A549 (cell line): Measurements from ENCODE around the gene CDC42BPB.
A peak's percentile ranks its signal among the peaks of the same experiment; 100 is the strongest.

Experiments used
- CBX2 ChIP-seq: fragments of 200-600 bp; sonication (generic); IDR thresholded peaks from 2 replicates; pipeline ENCODE4 v1.6.1; 2016; ENCODE audit warnings: low read depth, mild to moderate bottlenecking, borderline replicate concordance
- CEBPB ChIP-seq, 2 experiments: fragments of >200 bp in 1 of 2; sonication (Bioruptor Twin) in 1 of 2; formaldehyde crosslinking in 1 of 2; IDR thresholded peaks; 2 replicates each; pipeline ENCODE4 v1.6.1; 2012 to 2016
- HDAC2 ChIP-seq: fragments of 200-600 bp; sonication (generic); IDR thresholded peaks from 2 replicates; pipeline ENCODE4 v1.6.1; 2016
- JUN ChIP-seq, 2 experiments: fragments of >200 bp; sonication (Bioruptor Twin); formaldehyde crosslinking; IDR thresholded peaks; 2 replicates in 1 of 2; 3 replicates in 1 of 2; pipeline ENCODE4 v1.6.1; 2016 to 2017
- KDM1A ChIP-seq: fragments of 200-600 bp; sonication (generic); IDR thresholded peaks from 2 replicates; pipeline ENCODE4 v1.6.1; 2016; ENCODE audit warnings: low read depth, mild to moderate bottlenecking
- MYC ChIP-seq: IDR thresholded peaks from 2 replicates; pipeline ENCODE4 v1.6.1; 2012; ENCODE audit warnings: mild to moderate bottlenecking, inconsistent platforms, low read length, improper control_type of control experiment, borderline replicate concordance
- NR3C1 ChIP-seq: fragments of >200 bp; sonication (Bioruptor Twin); formaldehyde crosslinking; IDR thresholded peaks from 3 replicates; pipeline ENCODE4 v1.6.1; 2017
- POLR2A ChIP-seq: IDR thresholded peaks from 2 replicates; pipeline ENCODE4 v1.6.1; 2012; ENCODE audit warnings: mild to moderate bottlenecking, low read length
- RAD21 ChIP-seq, 2 experiments: fragments of >200 bp in 1 of 2; sonication (Bioruptor Twin) in 1 of 2; formaldehyde crosslinking in 1 of 2; IDR thresholded peaks in 1 of 2; conservative IDR thresholded peaks in 1 of 2; 2 replicates in 1 of 2; 3 replicates in 1 of 2; pipeline ENCODE4 v1.6.1; 2012 to 2018; ENCODE audit warnings: inconsistent platforms in 1 of 2
- TFCP2L1 ChIP-seq: fragments of 250-450 bp; sonication (Bioruptor Pico); IDR thresholded peaks from 2 replicates; pipeline ENCODE4 v1.5.0; 2021; ENCODE audit warnings: mild to moderate bottlenecking
- ZFP36 ChIP-seq: fragments of 450-650 bp; IDR thresholded peaks from 2 replicates; pipeline ENCODE4 v1.6.1; 2014; ENCODE audit warnings: borderline replicate concordance; ENCODE audit not compliant: partially characterized antibody
- TF ChIP-seq, protein P1 (sequence below): fragments of >200 bp; sonication (Bioruptor Twin); formaldehyde crosslinking; IDR thresholded peaks from 3 replicates; pipeline ENCODE4 v1.5.1; 2016
- TF ChIP-seq, protein P2 (sequence below): IDR thresholded peaks from 2 replicates; pipeline ENCODE4 v1.6.1; 2012

- TF ChIP-seq CBX2 (no peak), CEBPB (IDR thresholded peaks at IDR 0.05) (no peak), POLR2A (no peak), TFCP2L1 (no peak), ZFP36 (no peak), RAD21 (conservative IDR thresholded peaks at IDR 0.05 in 1 of 2, IDR thresholded peaks at IDR 0.05 in 1 of 2) (no peak), NR3C1 (no peak), HDAC2 (no peak), KDM1A (peak; percentile 72; the same call in 1 of the 2 replicates), JUN (IDR thresholded peaks at IDR 0.05) (no peak), MYC (no peak)
- TF ChIP-seq, protein P1, sequence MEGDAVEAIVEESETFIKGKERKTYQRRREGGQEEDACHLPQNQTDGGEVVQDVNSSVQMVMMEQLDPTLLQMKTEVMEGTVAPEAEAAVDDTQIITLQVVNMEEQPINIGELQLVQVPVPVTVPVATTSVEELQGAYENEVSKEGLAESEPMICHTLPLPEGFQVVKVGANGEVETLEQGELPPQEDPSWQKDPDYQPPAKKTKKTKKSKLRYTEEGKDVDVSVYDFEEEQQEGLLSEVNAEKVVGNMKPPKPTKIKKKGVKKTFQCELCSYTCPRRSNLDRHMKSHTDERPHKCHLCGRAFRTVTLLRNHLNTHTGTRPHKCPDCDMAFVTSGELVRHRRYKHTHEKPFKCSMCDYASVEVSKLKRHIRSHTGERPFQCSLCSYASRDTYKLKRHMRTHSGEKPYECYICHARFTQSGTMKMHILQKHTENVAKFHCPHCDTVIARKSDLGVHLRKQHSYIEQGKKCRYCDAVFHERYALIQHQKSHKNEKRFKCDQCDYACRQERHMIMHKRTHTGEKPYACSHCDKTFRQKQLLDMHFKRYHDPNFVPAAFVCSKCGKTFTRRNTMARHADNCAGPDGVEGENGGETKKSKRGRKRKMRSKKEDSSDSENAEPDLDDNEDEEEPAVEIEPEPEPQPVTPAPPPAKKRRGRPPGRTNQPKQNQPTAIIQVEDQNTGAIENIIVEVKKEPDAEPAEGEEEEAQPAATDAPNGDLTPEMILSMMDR, result no peak
- TF ChIP-seq, protein P2, sequence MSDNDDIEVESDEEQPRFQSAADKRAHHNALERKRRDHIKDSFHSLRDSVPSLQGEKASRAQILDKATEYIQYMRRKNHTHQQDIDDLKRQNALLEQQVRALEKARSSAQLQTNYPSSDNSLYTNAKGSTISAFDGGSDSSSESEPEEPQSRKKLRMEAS, result 0 out of 2 replicates have a peak, but pooled peaks have one; percentile 16
These were observed 40.9 kb upstream of the CDC42BPB start for GRCh38 chr14:103097994-103098957.
